ENCODE results near the gene FAM20C. TPM values are rescaled to one million over a fixed set of nuclear protein-coding genes. Genes with fewer than 3 reads are reported as not detected.

The FAM20C gene
- total RNA-seq, 1 experiment from 2014 or later = 62.6 TPM

DNA sequence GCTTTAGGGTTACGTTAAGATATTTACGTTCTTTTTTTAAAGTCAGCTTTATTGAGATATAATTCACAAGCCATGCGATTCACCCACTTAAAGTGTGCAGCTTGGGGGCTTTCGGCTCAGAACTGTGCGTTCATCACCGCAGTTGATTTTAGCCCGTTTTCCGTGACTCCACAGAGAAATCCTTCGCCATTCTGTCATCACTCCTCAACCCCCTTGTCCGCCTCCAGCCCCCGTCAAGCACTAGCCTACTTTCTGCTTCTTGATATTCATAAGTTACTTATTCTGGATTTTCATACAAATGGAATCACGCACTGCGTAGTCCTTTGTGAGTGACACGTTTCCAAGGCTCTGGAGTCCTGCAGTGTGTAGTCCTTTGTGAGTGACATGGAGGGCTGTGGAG lies 20.4 kb downstream of the FAM20C start:
- Mint-ChIP-seq H3K27me3 (ENCODE audit: low read depth) (peaks cover 1% of the 10 kb centered on the region; the same call in 1 of the 2 replicates), H3K9me3 (no peaks in the 10 kb centered on the region; a peak in 1 of 5 replicates), H3K36me3 (ENCODE audit: insufficient read depth in 1 of 3, low read depth in 3 of 3) (peaks cover 35 to 51% (median 42%) of the 10 kb centered on the region in 3 experiments), H3K4me3 (no peak overlapping the region), H3K27ac (no peak overlapping the region), H3K4me1 (peaks cover 4 to 5% of the 10 kb centered on the region in 2 experiments; a peak in 1 of 4 replicates)
- H3K18ac ChIP-seq (ENCODE audit: insufficient read length, low read depth, low read length) = no peak overlapping the region
- H2BK20ac ChIP-seq (ENCODE audit: low read depth, low read length, poor library complexity, severe bottlenecking) = no peak overlapping the region
- H3K23ac ChIP-seq (ENCODE audit: insufficient read length, low read depth, low read length) = no peak overlapping the region
- H3K14ac ChIP-seq (ENCODE audit: insufficient read depth, low read length) = no peak overlapping the region
- H4K20me1 ChIP-seq (ENCODE audit: control insufficient read depth, insufficient read depth, insufficient read length) = peaks cover 2% of the 10 kb centered on the region
- H3K9ac ChIP-seq (ENCODE audit: extremely low read depth, insufficient read length, low read length) = no peak overlapping the region
- H3K27ac ChIP-seq (ENCODE audit: insufficient read length, low read depth, low read length) = no peak overlapping the region
- no peak overlapping the region for H3K4me2 ChIP-seq (ENCODE audit: insufficient read depth, insufficient read length, low read length)
- H3K27me3 ChIP-seq (ENCODE audit: insufficient read depth, low read length) = no peaks in the 10 kb centered on the region
- no peak overlapping the region for H2BK12ac ChIP-seq (ENCODE audit: insufficient read length, low read depth, low read length)
- no peak overlapping the region for H2BK120ac ChIP-seq (ENCODE audit: low read depth, low read length, poor library complexity, severe bottlenecking)
- no peaks in the 10 kb centered on the region; the same call in 1 of the 2 replicates for H3K79me2 ChIP-seq (ENCODE audit: insufficient read depth, low read length)
- no peak overlapping the region for H3K56ac ChIP-seq (ENCODE audit: insufficient read length, low read depth, low read length)
- no peak for DNase-seq
- H4K5ac ChIP-seq (ENCODE audit: insufficient read length, low read depth, low read length) = no peak overlapping the region
- H2AK5ac ChIP-seq (ENCODE audit: insufficient read length, low read length) = no peak overlapping the region
- TF ChIP-seq, protein P1, sequence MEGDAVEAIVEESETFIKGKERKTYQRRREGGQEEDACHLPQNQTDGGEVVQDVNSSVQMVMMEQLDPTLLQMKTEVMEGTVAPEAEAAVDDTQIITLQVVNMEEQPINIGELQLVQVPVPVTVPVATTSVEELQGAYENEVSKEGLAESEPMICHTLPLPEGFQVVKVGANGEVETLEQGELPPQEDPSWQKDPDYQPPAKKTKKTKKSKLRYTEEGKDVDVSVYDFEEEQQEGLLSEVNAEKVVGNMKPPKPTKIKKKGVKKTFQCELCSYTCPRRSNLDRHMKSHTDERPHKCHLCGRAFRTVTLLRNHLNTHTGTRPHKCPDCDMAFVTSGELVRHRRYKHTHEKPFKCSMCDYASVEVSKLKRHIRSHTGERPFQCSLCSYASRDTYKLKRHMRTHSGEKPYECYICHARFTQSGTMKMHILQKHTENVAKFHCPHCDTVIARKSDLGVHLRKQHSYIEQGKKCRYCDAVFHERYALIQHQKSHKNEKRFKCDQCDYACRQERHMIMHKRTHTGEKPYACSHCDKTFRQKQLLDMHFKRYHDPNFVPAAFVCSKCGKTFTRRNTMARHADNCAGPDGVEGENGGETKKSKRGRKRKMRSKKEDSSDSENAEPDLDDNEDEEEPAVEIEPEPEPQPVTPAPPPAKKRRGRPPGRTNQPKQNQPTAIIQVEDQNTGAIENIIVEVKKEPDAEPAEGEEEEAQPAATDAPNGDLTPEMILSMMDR (conservative IDR thresholded peaks at IDR 0.05) = no peak
- no peaks in the 10 kb centered on the region for H3K9me3 ChIP-seq (ENCODE audit: control insufficient read depth, low read depth, low read length)
- no CpG with 5 or more reads among the region's 14 CpGs for WGBS (ENCODE audit: extremely low coverage, insufficient read length, low lambda C conversion rate)
- H3T11ph ChIP-seq (ENCODE audit: low read length) = no peak overlapping the region
- H4K8ac ChIP-seq (replicated peaks; ENCODE audit: insufficient read length, low read depth, low read length) = no peak overlapping the region
- H2BK15ac ChIP-seq (ENCODE audit: low read depth, low read length) = no peak overlapping the region
- H3K4ac ChIP-seq (ENCODE audit: low read depth, low read length) = no peak overlapping the region
- H3K79me1 ChIP-seq (ENCODE audit: insufficient read depth, low read depth, low read length, poor library complexity, severe bottlenecking) = no peaks in the 10 kb centered on the region
- H2AFZ ChIP-seq (ENCODE audit: low read length) = no peak overlapping the region
- no peaks in the 10 kb centered on the region for H3K23me2 ChIP-seq (ENCODE audit: insufficient read length, low read depth, low read length, poor library complexity, severe bottlenecking)
- H4K91ac ChIP-seq (ENCODE audit: insufficient read length, low read depth, low read length) = no peak overlapping the region
- H3K4me1 ChIP-seq (ENCODE audit: insufficient read depth, low read length) = no peaks in the 10 kb centered on the region
- no peak overlapping the region for H2BK5ac ChIP-seq (ENCODE audit: insufficient read length, low read length)
